ENCODE measurements around the gene CDCP2.

The CDCP2 gene

DNA sequence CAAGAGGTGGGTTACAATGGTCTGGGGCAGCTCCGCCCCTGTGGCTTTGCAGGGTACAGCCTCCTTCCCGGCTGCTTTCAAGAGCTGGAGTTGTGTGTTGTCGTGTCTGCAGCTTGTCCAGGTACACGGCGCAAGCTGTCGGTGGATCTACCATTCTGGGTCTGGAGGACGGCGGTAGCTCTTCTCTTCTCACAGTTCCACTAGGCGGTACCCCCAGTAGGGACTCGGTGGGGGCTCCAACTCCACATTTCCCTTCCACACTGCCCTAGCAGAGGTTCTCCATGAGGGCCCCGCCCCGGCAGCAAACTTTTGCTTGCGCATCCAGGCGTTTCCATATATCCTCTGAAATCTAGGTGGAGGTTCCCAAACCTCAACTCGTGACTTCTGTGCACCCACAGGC is 12.3 kb upstream of the CDCP2 start:
- Histone ChIP-seq H3K36me3 (ENCODE audit: insufficient read depth, low read length) (no peaks in the 10 kb centered on the region), H3K4me1 (ENCODE audit: insufficient read depth, low read length) (no peaks in the 10 kb centered on the region), H3K9ac (ENCODE audit: low read length) (no peak overlapping the region), H3K27me3 (ENCODE audit: control insufficient read depth in 1 of 2, insufficient read depth in 2 of 2, low read length in 2 of 2) (no peaks in the 10 kb centered on the region), H3K4me3 (ENCODE audit: low read depth in 1 of 2, low read length in 2 of 2) (no peak overlapping the region), H3K9me3 (ENCODE audit: low read length) (no peaks in the 10 kb centered on the region), H3K27ac (ENCODE audit: low read depth, low read length) (no peak overlapping the region)

DNA sequence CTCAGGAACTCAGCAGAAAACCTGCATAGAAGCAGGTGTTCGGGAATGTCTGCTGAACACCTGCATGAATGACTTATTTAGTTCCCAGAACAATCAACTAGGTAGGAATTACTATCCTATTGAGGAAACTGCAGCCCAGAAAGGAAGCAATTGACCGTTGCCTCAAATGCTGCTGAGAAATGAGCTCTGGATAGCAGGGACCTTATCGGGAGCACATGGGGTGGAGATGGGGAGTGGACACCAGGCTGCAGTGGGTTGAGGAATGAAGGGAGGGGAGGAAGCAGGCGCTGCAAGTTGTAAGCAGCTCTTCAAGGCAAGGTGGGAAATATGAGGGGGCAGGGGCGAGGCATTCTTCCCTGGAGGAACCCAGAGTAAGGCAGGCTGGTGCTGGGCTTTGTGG is 10.8 kb upstream of the CDCP2 start:
- Histone ChIP-seq H3K36me3 (ENCODE audit: insufficient read depth, low read length) (no peaks in the 10 kb centered on the region), H3K4me3 (ENCODE audit: low read depth in 1 of 2, low read length in 2 of 2) (no peak overlapping the region), H3K27ac (ENCODE audit: low read depth, low read length) (no peak overlapping the region), H3K9ac (ENCODE audit: low read length) (no peak overlapping the region), H3K27me3 (ENCODE audit: control insufficient read depth in 1 of 2, insufficient read depth in 2 of 2, low read length in 2 of 2) (no peaks in the 10 kb centered on the region), H3K4me1 (ENCODE audit: insufficient read depth, low read length) (no peaks in the 10 kb centered on the region), H3K9me3 (ENCODE audit: low read length) (no peaks in the 10 kb centered on the region)

DNA sequence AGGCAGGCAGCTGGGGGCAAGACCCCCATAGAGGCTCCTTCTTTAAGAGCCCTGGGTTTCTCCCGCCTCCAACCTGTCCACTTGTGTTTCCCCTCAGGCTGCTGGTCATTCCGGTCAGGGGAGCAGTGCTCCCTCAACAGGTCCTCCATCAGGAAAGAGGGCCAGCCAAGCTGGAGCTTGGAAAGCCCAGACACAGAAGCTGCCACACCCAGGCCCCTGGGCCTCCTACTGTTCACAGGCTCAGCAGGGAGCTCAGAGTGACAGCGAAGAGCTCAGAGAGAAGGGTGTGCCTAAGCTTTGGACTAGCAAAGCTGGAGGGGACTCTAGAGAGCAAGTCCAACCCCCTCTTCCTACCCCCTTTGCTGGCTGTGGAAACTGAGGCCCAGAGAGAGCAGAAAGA is 10.3 kb upstream of the CDCP2 start:
- no peak overlapping the region for H3K27ac ChIP-seq (ENCODE audit: low read depth, low read length)
- no peaks in the 10 kb centered on the region for H3K4me1 ChIP-seq (ENCODE audit: insufficient read depth, low read length)
- no peaks in the 10 kb centered on the region for H3K27me3 ChIP-seq (ENCODE audit: control insufficient read depth in 1 of 2, insufficient read depth in 2 of 2, low read length in 2 of 2)
- no peak overlapping the region for H3K9ac ChIP-seq (ENCODE audit: low read length)
- no peak overlapping the region for H3K4me3 ChIP-seq (ENCODE audit: low read depth in 1 of 2, low read length in 2 of 2)
- no peaks in the 10 kb centered on the region for H3K36me3 ChIP-seq (ENCODE audit: insufficient read depth, low read length)
- H3K9me3 ChIP-seq (ENCODE audit: low read length): no peaks in the 10 kb centered on the region

DNA sequence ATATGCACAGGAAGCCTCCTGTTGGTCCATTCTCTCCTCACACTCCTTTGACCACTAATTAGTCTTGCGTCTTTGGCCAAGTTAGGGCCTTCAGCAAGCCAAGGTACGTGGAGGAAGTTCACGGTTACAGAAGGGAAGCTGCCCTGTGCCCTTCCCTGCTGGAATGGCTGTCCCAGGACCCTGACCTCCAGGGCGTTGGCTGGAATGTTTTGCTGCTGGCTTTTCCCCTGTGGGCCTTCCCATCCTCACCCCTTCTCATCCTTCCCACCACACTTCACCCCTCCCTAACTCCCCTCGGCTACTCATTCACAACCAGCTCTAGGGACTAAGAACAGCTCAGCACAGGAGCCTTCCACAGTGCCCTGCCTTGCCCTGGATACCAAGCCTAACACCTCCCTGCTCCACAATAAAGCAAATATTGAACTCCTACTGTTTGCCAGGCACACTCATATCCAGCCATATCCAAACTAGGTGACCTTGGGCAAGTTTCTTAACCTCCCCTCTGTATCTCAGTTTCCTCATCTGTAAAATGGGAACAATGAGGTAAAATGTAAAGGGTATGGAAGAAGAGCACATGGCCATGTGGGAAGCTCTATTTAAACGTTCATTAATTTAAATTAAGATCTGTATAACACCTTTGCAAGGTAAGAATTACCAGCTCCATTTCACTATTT is 8.8 kb upstream of the CDCP2 start:
- no peaks in the 10 kb centered on the region for H3K36me3 ChIP-seq (ENCODE audit: insufficient read depth, low read length)
- H3K4me1 ChIP-seq (ENCODE audit: insufficient read depth, low read length): no peaks in the 10 kb centered on the region
- H3K27me3 ChIP-seq (ENCODE audit: control insufficient read depth in 1 of 2, insufficient read depth in 2 of 2, low read length in 2 of 2): no peaks in the 10 kb centered on the region
- no peak overlapping the region for H3K27ac ChIP-seq (ENCODE audit: low read depth, low read length)
- H3K9me3 ChIP-seq (ENCODE audit: low read length): no peaks in the 10 kb centered on the region
- H3K4me3 ChIP-seq (ENCODE audit: low read depth in 1 of 2, low read length in 2 of 2): no peak overlapping the region
- no peak overlapping the region for H3K9ac ChIP-seq (ENCODE audit: low read length)

DNA sequence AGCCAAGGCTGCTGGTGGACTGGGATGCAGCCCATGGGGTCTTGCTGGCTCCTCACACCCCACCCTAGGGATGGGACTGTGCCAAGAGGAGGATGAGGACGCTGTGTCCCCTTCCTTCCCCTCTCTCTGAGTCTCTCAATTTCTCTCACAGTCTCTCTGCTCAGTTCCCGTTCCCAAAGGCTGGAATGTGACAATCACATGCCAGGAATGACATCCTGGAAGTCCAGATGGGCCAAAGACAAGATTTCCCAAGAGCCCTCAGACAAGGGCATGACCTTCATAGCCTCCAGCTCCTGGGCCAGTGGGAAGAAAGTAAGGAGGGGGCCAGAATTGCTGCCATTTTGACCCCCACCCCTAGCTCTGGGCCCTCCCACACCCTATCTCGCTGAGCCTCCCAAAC is 7.6 kb upstream of the CDCP2 start:
- Histone ChIP-seq H3K27me3 (ENCODE audit: control insufficient read depth in 1 of 2, insufficient read depth in 2 of 2, low read length in 2 of 2) (no peaks in the 10 kb centered on the region), H3K9ac (ENCODE audit: low read length) (no peak overlapping the region), H3K9me3 (ENCODE audit: low read length) (no peaks in the 10 kb centered on the region), H3K27ac (ENCODE audit: low read depth, low read length) (no peak overlapping the region), H3K36me3 (ENCODE audit: insufficient read depth, low read length) (no peaks in the 10 kb centered on the region), H3K4me1 (ENCODE audit: insufficient read depth, low read length) (no peaks in the 10 kb centered on the region), H3K4me3 (ENCODE audit: low read depth in 1 of 2, low read length in 2 of 2) (no peak overlapping the region)

DNA sequence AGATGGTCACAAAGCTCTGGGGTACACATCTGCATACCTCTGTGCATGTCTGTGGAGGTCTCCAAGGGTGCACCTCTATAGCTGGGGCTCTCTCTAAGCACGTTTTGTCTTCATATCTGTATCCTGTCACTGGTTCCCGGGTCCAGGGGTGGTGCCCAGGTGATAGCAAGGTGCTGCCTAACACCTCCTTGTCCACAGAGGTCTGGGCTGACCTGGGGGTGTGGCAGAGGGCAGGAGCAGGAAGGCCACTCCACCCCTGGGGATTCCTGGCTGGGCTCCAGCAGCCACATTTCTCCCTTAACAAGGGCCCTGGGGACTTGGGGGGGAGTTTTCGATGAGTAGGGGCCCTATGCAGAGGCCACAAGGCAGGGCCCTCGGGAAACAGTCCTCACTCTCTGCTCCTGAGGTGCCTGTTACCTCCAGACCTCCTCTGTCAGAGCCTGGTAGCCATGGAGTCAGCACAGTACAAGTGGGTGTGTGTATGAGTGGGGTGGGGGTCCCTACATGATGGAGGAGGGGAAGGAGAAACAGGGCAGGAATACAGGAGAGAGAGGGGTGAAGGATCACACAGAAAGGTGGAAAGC is 7.0 kb upstream of the CDCP2 start:
- Histone ChIP-seq H3K27ac (ENCODE audit: low read depth, low read length) (no peak overlapping the region), H3K27me3 (ENCODE audit: control insufficient read depth in 1 of 2, insufficient read depth in 2 of 2, low read length in 2 of 2) (no peaks in the 10 kb centered on the region)

DNA sequence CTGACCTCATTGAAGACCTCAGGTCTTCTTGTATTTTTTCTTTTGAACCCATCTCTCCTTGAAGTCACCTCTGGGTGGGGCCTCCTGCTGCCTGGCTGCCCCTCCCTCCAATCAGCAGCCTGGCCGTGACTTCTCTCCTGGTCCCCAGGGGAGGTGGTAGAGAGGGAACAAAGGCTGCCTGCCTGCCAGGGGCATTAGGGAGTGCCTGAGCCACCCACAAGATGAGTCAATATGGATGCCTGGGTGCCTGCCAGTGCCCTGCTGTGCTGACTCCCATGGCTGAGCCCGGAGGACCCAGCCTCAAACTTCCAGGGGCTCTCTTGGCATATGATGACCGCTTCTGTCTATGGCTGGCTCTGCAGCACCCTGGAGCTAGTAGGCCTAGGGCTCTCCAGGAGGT is 5.3 kb upstream of the CDCP2 start:
- no peak overlapping the region for H3K4me3 ChIP-seq (ENCODE audit: low read depth in 1 of 2, low read length in 2 of 2)
- H3K36me3 ChIP-seq (ENCODE audit: insufficient read depth, low read length): no peaks in the 10 kb centered on the region
- H3K27ac ChIP-seq (ENCODE audit: low read depth, low read length): no peak overlapping the region
- H3K9ac ChIP-seq (ENCODE audit: low read length): no peak overlapping the region
- H3K9me3 ChIP-seq (ENCODE audit: low read length): no peaks in the 10 kb centered on the region
- no peaks in the 10 kb centered on the region for H3K27me3 ChIP-seq (ENCODE audit: control insufficient read depth in 1 of 2, insufficient read depth in 2 of 2, low read length in 2 of 2)
- H3K4me1 ChIP-seq (ENCODE audit: insufficient read depth, low read length): no peaks in the 10 kb centered on the region

More for the DNA sequence above, 7.0 kb upstream of the CDCP2 start:
- H3K4me1 ChIP-seq (ENCODE audit: insufficient read depth, low read length): no peaks in the 10 kb centered on the region
- H3K9me3 ChIP-seq (ENCODE audit: low read length): no peaks in the 10 kb centered on the region
- no peak overlapping the region for H3K4me3 ChIP-seq (ENCODE audit: low read depth in 1 of 2, low read length in 2 of 2)
- no peaks in the 10 kb centered on the region for H3K36me3 ChIP-seq (ENCODE audit: insufficient read depth, low read length)
- no peak overlapping the region for H3K9ac ChIP-seq (ENCODE audit: low read length)

DNA sequence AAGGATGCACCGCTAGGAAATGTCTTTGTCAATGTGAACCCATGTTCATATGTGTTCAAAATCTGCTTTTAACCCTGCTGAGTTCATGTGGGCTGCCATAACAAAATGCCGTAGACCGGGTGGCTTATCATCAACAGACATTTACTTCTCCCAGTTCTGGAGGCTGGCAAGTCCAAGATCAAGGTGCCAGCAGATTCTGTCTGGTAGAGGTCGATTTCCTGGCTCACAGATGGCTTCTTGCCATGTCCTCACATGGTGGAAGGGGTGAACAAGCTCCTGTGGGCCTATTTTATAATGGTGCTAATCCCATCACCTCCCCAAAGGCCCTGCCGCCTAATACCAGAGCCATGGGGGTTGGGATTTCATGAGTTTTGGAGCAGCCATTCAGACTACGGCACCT is 4.6 kb upstream of the CDCP2 start:
- no peaks in the 10 kb centered on the region for H3K4me1 ChIP-seq (ENCODE audit: insufficient read depth, low read length)
- H3K27ac ChIP-seq (ENCODE audit: low read depth, low read length): no peak overlapping the region
- no peak overlapping the region for H3K4me3 ChIP-seq (ENCODE audit: low read depth in 1 of 2, low read length in 2 of 2)
- H3K9me3 ChIP-seq (ENCODE audit: low read length): no peaks in the 10 kb centered on the region
- H3K36me3 ChIP-seq (ENCODE audit: insufficient read depth, low read length): no peaks in the 10 kb centered on the region
- H3K27me3 ChIP-seq (ENCODE audit: control insufficient read depth in 1 of 2, insufficient read depth in 2 of 2, low read length in 2 of 2): no peaks in the 10 kb centered on the region
- H3K9ac ChIP-seq (ENCODE audit: low read length): no peak overlapping the region

DNA sequence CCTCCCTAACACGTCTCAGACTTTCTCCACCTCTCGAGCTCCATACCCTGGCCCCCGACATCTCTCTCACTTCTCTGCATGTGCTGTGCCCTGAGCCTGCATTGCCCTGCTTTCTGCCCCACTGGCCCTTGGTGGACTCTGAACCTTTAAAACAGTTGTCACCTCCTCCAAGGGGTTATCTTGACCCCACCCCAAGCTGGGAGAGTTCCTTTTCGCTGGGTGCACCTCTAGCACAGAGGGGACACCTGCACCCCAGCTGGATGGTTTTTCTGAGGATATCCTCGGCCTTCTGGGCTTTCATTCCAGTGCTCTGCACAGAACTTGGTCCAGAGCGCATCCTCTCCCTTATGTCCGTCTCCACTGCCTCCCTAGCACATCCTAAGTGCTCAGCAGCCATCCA is 4.2 kb upstream of the CDCP2 start:
- H3K9ac ChIP-seq (ENCODE audit: low read length): no peak overlapping the region
- no peaks in the 10 kb centered on the region for H3K27me3 ChIP-seq (ENCODE audit: control insufficient read depth in 1 of 2, insufficient read depth in 2 of 2, low read length in 2 of 2)
- no peaks in the 10 kb centered on the region for H3K9me3 ChIP-seq (ENCODE audit: low read length)
- no peak overlapping the region for H3K4me3 ChIP-seq (ENCODE audit: low read depth in 1 of 2, low read length in 2 of 2)
- H3K36me3 ChIP-seq (ENCODE audit: insufficient read depth, low read length): no peaks in the 10 kb centered on the region
- no peaks in the 10 kb centered on the region for H3K4me1 ChIP-seq (ENCODE audit: insufficient read depth, low read length)
- no peak overlapping the region for H3K27ac ChIP-seq (ENCODE audit: low read depth, low read length)

DNA sequence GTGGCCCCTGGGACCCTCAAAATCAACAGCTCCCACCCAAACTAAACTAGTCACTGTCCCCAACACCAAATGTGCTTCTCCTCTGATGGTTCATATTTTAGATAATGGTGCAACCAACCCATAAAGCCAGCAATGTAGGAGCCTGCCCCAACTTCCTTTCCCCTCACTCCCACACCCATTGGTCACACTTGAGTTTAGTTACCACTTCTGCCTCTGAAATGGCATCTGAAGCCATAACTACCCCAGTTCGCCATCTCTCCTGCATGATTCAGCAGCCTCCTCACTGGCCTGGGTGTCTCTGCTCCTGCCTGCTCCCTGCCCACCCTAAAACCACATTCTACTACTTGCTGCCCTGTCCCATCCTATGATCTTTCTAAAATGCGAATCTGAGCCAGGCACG is 3.4 kb upstream of the CDCP2 start:
- no peaks in the 10 kb centered on the region for H3K9me3 ChIP-seq (ENCODE audit: low read length)
- H3K4me1 ChIP-seq (ENCODE audit: insufficient read depth, low read length): no peaks in the 10 kb centered on the region
- no peak overlapping the region for H3K9ac ChIP-seq (ENCODE audit: low read length)
- H3K36me3 ChIP-seq (ENCODE audit: insufficient read depth, low read length): no peaks in the 10 kb centered on the region
- H3K4me3 ChIP-seq (ENCODE audit: low read depth in 1 of 2, low read length in 2 of 2): no peak overlapping the region
- no peaks in the 10 kb centered on the region for H3K27me3 ChIP-seq (ENCODE audit: control insufficient read depth in 1 of 2, insufficient read depth in 2 of 2, low read length in 2 of 2)
- no peak overlapping the region for H3K27ac ChIP-seq (ENCODE audit: low read depth, low read length)

DNA sequence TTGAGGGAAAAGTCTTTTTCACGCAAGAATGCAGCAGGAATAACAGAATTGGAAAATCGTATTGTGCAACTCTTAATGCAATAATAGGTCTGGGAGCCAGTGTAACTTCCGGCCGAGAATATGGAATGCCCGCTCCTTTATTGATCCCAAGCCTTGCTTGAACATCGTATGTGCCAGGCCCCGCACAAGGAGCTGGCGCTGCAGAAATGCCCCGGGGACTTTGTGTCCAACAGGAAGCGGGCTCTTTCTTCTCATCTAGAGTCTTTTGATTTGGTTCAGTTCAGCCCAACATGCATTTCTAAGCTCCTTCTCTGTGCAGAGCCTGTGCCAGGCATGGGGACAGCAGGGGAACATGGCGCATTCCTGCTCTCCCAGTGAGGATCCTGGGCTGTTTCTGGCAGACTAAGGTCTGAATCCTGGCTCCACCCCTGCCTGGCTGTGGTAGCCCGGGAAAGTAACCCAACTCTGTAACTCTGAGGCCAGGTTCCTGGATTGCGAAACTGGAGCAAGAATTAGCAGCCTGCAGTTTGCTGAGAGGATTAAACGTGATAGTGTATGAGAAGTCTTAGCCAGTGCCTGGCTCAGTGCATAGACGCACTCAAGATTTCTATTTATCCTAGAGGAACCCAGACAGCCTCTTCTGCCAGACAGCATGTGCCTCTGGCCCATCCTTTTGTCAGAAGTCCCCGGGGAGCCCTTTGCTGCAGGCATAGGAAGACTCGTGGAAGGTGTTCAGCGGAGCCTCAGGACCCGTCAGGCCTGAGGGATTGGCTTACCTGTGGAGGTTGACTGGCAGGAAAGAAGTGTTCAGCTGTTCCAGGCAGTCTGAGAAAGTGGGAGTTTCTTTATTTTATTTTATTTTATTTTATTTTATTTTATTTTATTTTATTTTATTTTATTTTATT is 987 bp upstream of the CDCP2 start:
- Histone ChIP-seq H3K27ac (ENCODE audit: low read depth, low read length) (no peak overlapping the region), H3K36me3 (ENCODE audit: insufficient read depth, low read length) (no peaks in the 10 kb centered on the region), H3K9me3 (ENCODE audit: low read length) (no peaks in the 10 kb centered on the region), H3K9ac (ENCODE audit: low read length) (no peak overlapping the region), H3K4me1 (ENCODE audit: insufficient read depth, low read length) (no peaks in the 10 kb centered on the region), H3K4me3 (ENCODE audit: low read depth in 1 of 2, low read length in 2 of 2) (no peak overlapping the region), H3K27me3 (ENCODE audit: control insufficient read depth in 1 of 2, insufficient read depth in 2 of 2, low read length in 2 of 2) (no peaks in the 10 kb centered on the region)

Measured in muscle layer of colon (tissue), 2 donors.